C4-2B (cell line): ENCODE data around the gene CHST11.

Source experiments
- CTCF ChIP-seq: fragments of 450-650 bp; conservative IDR thresholded peaks from 2 replicates; pipeline ENCODE4 v1.5.1; 2017; ENCODE audit warnings: mild to moderate bottlenecking
- ZFX ChIP-seq: fragments of 450-650 bp; IDR thresholded peaks from 2 replicates; pipeline ENCODE4 v1.6.1; 2017

- no peak for TF ChIP-seq CTCF
- no peak for TF ChIP-seq ZFX
These were observed 261.7 kb downstream of the CHST11 start for GRCh38 chr12:104718304-104718929.
